CD4-positive, alpha-beta T cell treated with Interferon gamma for 1 hour (primary cell): ENCODE data around the gene CFAP119.

Experiments
- DNase-seq: peaks from one replicate; pipeline ENCODE4 v3.0.0-alpha.2; 2020

The CFAP119 gene

GRCh38 chr16:30737794-30738648, 23.8 kb downstream of the CFAP119 start:
- DNase-seq = no peak

DNA sequence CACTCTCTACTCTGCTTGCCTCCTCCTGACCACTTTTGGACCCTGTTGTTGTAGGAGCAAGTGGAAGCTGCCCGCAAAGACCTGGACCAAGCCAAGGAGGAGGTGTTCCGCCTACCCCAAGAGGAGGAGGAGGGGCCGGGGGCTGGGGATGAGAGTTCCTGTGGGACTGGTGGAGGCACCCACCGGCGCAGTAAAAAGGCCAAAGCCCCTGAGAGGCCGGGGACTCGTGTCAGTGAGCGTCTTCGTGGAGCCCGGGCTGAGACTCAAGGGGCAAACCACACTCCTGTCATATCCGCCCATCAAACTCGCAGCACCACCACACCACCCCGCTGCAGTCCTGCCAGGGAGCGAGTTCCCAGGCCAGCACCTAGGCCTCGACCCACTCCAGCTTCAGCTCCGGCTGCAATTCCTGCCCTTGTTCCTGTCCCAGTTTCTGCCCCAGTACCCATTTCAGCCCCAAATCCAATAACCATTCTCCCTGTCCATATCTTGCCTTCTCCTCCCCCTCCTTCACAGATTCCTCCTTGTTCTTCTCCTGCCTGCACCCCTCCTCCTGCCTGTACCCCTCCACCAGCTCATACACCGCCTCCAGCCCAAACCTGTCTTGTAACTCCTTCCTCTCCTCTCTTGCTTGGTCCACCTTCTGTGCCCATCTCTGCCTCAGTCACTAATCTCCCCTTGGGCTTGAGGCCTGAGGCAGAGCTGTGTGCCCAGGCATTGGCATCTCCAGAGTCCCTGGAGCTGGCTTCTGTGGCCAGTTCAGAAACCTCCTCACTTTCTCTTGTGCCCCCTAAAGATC, 24.7 kb downstream of the CFAP119 start:
- no peak for DNase-seq

GRCh38 chr16:30731411-30731810, 30.5 kb downstream of the CFAP119 start:
- DNase-seq = no peak

GRCh38 chr16:30728899-30729672, 32.8 kb downstream of the CFAP119 start:
- peak; percentile 20 for DNase-seq

DNA sequence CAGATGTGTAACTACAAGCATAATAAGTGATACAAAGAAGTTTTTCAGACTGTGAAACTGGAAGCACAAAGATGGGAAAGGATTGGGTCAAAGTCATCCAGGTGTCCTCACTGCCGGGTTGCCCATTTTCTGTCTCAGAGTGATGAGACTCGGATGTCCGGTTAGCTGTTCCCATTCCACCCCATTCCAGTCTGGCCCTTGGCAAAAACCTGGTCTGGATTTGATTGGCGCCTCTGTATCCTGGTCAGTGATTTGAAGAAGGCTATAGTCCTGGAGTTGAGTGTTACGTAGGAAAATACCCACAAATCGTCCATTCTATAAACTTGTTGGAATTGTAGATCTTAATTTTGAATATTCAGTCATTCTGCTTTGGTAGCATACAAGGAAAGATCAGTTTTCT, 33.5 kb downstream of the CFAP119 start:
- DNase-seq = no peak

- DNase-seq = no peak
Observed at GRCh38 chr16:30725418-30725792, 36.5 kb downstream of the CFAP119 start.

GRCh38 chr16:30724641-30725417, 37.0 kb downstream of the CFAP119 start:
- DNase-seq = peak; percentile 34

DNA sequence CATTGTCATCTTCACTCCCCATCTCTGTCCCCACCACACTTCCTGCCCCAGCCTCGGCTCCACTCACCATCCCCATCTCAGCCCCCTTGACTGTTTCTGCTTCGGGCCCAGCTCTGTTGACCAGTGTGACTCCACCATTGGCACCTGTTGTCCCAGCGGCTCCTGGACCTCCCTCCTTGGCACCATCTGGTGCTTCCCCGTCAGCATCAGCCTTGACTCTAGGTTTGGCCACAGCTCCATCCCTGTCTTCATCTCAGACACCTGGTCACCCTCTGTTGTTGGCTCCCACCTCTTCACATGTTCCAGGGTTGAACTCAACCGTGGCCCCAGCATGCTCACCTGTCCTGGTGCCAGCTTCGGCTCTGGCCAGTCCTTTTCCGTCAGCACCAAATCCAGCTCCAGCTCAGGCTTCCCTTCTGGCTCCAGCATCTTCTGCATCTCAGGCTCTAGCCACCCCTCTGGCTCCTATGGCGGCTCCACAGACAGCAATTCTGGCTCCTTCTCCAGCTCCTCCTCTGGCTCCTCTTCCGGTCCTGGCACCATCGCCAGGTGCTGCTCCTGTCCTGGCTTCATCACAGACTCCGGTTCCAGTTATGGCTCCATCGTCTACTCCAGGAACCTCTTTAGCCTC, 38.0 kb downstream of the CFAP119 start:
- DNase-seq = no peak

GRCh38 chr16:30722916-30723315, 38.9 kb downstream of the CFAP119 start:
- no peak for DNase-seq

DNA sequence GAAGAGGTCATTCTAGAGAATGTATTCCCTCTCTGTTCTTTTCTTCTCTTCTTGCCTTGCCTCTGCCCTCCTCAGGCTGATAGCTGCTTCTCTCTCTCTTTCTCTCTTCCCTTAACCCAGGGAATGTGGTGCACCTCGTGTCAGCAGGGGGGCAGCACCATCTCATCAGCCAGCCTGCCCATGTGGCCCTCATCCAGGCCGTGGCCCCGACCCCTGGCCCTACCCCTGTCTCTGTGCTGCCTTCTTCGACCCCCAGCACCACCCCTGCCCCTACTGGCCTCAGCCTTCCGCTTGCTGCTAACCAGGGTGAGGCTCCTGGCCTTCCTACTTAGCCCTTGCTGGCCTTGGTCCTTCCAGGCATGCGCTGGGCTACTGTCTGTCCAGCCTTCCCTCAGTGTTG, 39.4 kb downstream of the CFAP119 start:
- no peak for DNase-seq

GRCh38 chr16:30721606-30722005, 40.3 kb downstream of the CFAP119 start:
- DNase-seq = no peak

- DNase-seq = no peak
Observed at GRCh38 chr16:30721167-30721566, 40.7 kb downstream of the CFAP119 start.

GRCh38 chr16:30720694-30721093, 41.2 kb downstream of the CFAP119 start:
- DNase-seq = no peak

DNA sequence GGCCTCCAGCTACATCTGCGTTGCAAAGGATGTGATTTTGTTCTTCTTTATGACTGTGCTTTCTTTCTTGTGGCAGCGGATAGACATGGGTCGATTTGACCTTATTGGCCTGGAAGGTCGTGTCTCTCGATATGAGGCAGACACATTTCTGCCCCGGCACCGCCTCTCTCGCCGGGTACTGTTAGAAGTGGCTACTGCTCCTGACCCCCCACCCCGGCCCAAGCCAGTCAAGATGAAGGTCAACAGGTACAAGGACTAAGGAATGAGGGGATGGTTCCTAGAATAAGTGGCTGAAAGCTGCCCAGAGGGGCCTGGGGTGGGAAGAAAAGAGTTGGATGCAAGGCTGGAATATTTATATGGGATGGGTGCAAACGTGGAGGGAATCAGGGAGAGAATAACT, 41.8 kb downstream of the CFAP119 start:
- DNase-seq = no peak

GRCh38 chr16:30715750-30716445, 46.0 kb downstream of the CFAP119 start:
- peak; percentile 56 for DNase-seq

- no peak for DNase-seq
Observed at GRCh38 chr16:30711712-30712111, 50.1 kb downstream of the CFAP119 start.

- DNase-seq = no peak
Observed at GRCh38 chr16:30710971-30711370, 50.9 kb downstream of the CFAP119 start.
